GM12892 (cell line): ENCODE results near the gene NOL4L.

Source experiments
- POLR2A ChIP-seq: IDR thresholded peaks from 2 replicates; pipeline ENCODE4 v1.6.1; 2011; ENCODE audit warnings: low read depth, low read length, control low read depth
- POLR2AphosphoS5 ChIP-seq: IDR thresholded peaks from 2 replicates; pipeline ENCODE4 v1.6.1; 2011; ENCODE audit warnings: low read depth, low read length, control low read depth
- TAF1 ChIP-seq: IDR thresholded peaks from 2 replicates; pipeline ENCODE4 v1.6.1; 2011; ENCODE audit warnings: low read depth, mild to moderate bottlenecking, control low read depth, low read length, borderline replicate concordance

DNA sequence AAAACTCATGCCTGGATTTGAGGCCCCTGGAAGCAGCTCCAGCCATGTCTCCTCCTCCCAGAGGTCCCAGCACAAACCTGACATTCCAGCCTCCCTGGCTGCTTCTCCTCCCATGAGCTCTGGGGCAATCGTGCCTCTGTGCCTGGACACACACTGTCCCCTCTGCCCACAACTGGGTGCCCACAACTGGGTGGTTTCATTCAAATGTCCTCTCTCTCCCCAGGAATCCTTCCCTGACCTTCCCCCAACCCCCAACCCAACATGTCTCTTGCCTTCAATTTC lies 37.4 kb downstream of the NOL4L start:
- TF ChIP-seq POLR2AphosphoS5, result no peak
- TF ChIP-seq POLR2A, result no peak
- TF ChIP-seq TAF1, result no peak
